B cell (primary cell): ENCODE measurements around the gene CEND1.

ENCODE experiments used
- CTCF ChIP-seq: fragments of 200-600 bp; IDR thresholded peaks from one replicate; pipeline ENCODE4 v1.8.0; 2022; ENCODE audit warnings: antibody characterized with exemption, mild to moderate bottlenecking
- EZH2 ChIP-seq: IDR thresholded peaks from 2 replicates; pipeline ENCODE4 v1.6.1; 2012; ENCODE audit warnings: borderline replicate concordance, low read depth, mild to moderate bottlenecking, moderate library complexity, low read length; ENCODE audit not compliant: insufficient read depth, poor library complexity, severe bottlenecking

DNA sequence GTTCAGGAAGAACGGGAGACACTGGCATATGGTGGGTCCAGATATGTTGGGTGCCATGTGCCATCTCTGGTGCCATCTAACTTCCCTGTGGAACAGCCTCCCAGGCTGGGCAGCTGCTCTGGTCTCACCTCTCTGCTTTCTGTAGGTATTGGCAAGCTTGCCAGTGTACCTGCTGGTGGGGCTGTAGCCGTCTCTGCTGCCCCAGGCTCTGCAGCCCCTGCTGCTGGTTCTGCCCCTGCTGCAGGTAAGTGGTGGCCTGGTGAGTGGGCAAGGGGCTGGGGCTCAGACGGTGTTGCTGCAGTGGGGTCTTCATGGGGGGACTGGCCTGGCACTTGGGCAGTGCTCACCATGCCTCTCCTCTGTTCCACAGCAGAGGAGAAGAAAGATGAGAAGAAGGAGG lies 22.5 kb upstream of the CEND1 start:
- TF ChIP-seq CTCF (no peak), EZH2 (no peak)
